ENCODE measurements around the gene ARHGAP18.

GRCh38 chr6:129705212-129705611 is 4.8 kb downstream of the ARHGAP18 start:
- TF ChIP-seq CTCF (IDR thresholded peaks at IDR 0.05) (no peak), POLR2A (IDR thresholded peaks at IDR 0.05) (no peak)

Data from testis (tissue), 2 donors.